Karpas-422 (cell line): ENCODE measurements around the gene C2orf49. TPM values are rescaled to one million over a fixed set of nuclear protein-coding genes. Genes with fewer than 3 reads are reported as not detected.

Experiments used
- DNase-seq: peaks from one replicate; pipeline ENCODE4 v3.0.0-alpha.2; 2015
- H2AFZ ChIP-seq: fragments of 200-600 bp; sonication (generic); 2 replicates; pipeline ENCODE4 v1.6.1; 2014; ENCODE audit warnings: antibody characterized with exemption, low read length, mixed read lengths
- H3K27ac ChIP-seq: fragments of 200-600 bp; sonication (generic); 2 replicates; pipeline ENCODE4 v1.5.1; 2014; ENCODE audit warnings: mild to moderate bottlenecking, low read length, moderate library complexity
- H3K27me3 ChIP-seq: fragments of 200-600 bp; sonication (generic); 2 replicates; pipeline ENCODE4 v1.6.1; 2014; ENCODE audit warnings: low read length, mixed read lengths
- H3K36me3 ChIP-seq: fragments of 200-600 bp; sonication (generic); 2 replicates; pipeline ENCODE4 v1.6.1; 2014; ENCODE audit warnings: low read length, mixed read lengths; ENCODE audit not compliant: insufficient read depth
- H3K4me1 ChIP-seq: fragments of 200-600 bp; sonication (generic); 2 replicates; pipeline ENCODE4 v1.6.1; 2014; ENCODE audit warnings: mild to moderate bottlenecking, low read length, mixed read lengths
- H3K4me2 ChIP-seq: fragments of 200-600 bp; sonication (generic); 2 replicates; pipeline ENCODE4 v1.6.1; 2014; ENCODE audit warnings: low read length, low read depth, mild to moderate bottlenecking; ENCODE audit not compliant: poor library complexity, severe bottlenecking
- H3K4me3 ChIP-seq: fragments of 200-600 bp; sonication (generic); 2 replicates; pipeline ENCODE4 v1.5.1; 2014; ENCODE audit warnings: mild to moderate bottlenecking, antibody characterized with exemption, low read length, mixed read lengths
- H3K79me2 ChIP-seq: fragments of 200-600 bp; sonication (generic); 2 replicates; pipeline ENCODE4 v1.6.1; 2014; ENCODE audit warnings: mild to moderate bottlenecking, low read length, mixed read lengths
- H3K9ac ChIP-seq: fragments of 200-600 bp; sonication (generic); 2 replicates; pipeline ENCODE4 v1.6.0; 2014; ENCODE audit warnings: low read length
- H3K9me2 ChIP-seq: fragments of 200-600 bp; sonication (generic), shearing (Covaris generic); replicated peaks from 2 replicates; pipeline ENCODE4 v1.6.0; 2014; ENCODE audit warnings: mild to moderate bottlenecking, low read length, moderate library complexity; ENCODE audit not compliant: insufficient read depth
- H3K9me3 ChIP-seq: fragments of 300-700, 200-600 bp; sonication (generic); 2 replicates; pipeline ENCODE4 v1.6.1; 2014; ENCODE audit warnings: low read length, mixed read lengths
- H4K20me1 ChIP-seq: fragments of 200-600 bp; sonication (generic); 2 replicates; pipeline ENCODE4 v1.6.1; 2014; ENCODE audit warnings: mild to moderate bottlenecking, antibody characterized with exemption, low read length, low read depth; ENCODE audit not compliant: insufficient read depth
- total RNA-seq: library from RNA; depleted of rRNA; stranded (reverse); fragments of >200 nt; shearing (Covaris generic); gene quantifications from 2 replicates; pipeline ENCODE4 v1.2.3, GENCODE V29; 2014; ENCODE audit warnings: low replicate concordance

Gene C2orf49
- total RNA-seq, 1 experiment from 2014 or later, result 26.3 TPM

GRCh38 chr2:105308382-105309146, 28.8 kb upstream of the C2orf49 start:
- Histone ChIP-seq H3K4me2 (no peak overlapping the region), H3K9ac (no peak overlapping the region), H3K27ac (no peak overlapping the region), H3K27me3 (no peaks in the 10 kb centered on the region), H3K4me1 (peaks cover 19% of the 10 kb centered on the region), H2AFZ (no peak overlapping the region), H3K9me2 (no peaks in the 10 kb centered on the region), H3K79me2 (peaks cover 96% of the 10 kb centered on the region), H4K20me1 (peaks cover 38% of the 10 kb centered on the region), H3K4me3 (no peak overlapping the region), H3K36me3 (peaks cover 10% of the 10 kb centered on the region; the same call in 1 of the 2 replicates), H3K9me3 (no peaks in the 10 kb centered on the region)
- no peak for DNase-seq

DNA sequence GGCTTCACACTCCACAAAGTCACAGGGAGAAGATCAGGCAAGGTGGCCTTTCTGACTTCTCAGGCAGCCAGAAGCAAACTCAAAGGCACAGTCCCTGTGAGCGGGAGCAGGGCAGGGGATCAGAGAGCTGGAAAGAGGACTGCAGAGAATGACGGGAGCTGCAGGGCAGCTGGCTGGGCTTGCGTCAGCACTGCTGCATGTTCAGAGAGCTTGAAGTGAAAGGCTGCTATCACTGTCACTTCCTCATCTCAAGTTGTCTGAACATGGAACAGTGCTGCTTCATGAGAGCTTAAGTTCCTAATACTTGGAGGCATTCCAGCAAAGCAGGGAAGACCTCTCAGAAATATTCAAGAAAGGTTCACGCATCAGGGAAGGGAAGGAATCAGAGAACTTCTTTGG, 28.2 kb upstream of the C2orf49 start:
- Histone ChIP-seq H3K4me2 (no peak overlapping the region), H3K27me3 (no peaks in the 10 kb centered on the region), H3K36me3 (peaks cover 10% of the 10 kb centered on the region; the same call in 1 of the 2 replicates), H3K4me1 (peaks cover 23% of the 10 kb centered on the region), H4K20me1 (peaks cover 38% of the 10 kb centered on the region), H3K27ac (peak overlapping the region; percentile 31; the same call in 1 of the 2 replicates), H3K9me2 (no peaks in the 10 kb centered on the region), H3K9ac (0 out of 2 replicates have a peak overlapping the region, but pooled peaks have one; percentile 7), H3K79me2 (peaks cover 96% of the 10 kb centered on the region), H3K9me3 (no peaks in the 10 kb centered on the region), H3K4me3 (no peak overlapping the region), H2AFZ (no peak overlapping the region)
- peak; percentile 49 for DNase-seq

DNA sequence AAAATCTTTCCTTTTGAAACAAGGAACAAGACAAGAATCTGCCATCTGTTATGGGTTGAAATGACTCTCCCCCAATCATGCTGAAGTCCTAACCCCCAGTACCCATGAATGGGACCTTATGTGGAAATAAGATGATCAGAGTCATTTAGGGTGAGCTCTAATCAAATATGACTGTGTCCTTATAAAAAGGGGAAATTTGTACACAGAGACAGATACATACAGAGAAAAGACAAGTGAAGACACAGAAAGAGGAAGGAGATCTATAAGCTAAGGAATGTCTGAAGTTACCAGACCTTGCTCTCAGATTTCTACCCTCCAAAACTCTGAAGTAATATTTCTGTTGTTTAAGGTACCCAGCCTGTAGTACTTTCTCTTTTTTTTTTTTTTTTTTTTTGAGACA, 23.5 kb upstream of the C2orf49 start:
- peaks cover 8% of the 10 kb centered on the region; the same call in 1 of the 2 replicates for H4K20me1 ChIP-seq
- no peak overlapping the region for H3K4me3 ChIP-seq
- H3K79me2 ChIP-seq, result peaks cover 99% of the 10 kb centered on the region

GRCh38 chr2:105315314-105315713, 22.0 kb upstream of the C2orf49 start:
- no peak overlapping the region for H2AFZ ChIP-seq
- peaks cover 6% of the 10 kb centered on the region; the same call in 1 of the 2 replicates for H3K36me3 ChIP-seq
- H3K4me1 ChIP-seq, result peaks cover 13% of the 10 kb centered on the region
- H3K9ac ChIP-seq, result no peak overlapping the region
- no peaks in the 10 kb centered on the region for H3K9me3 ChIP-seq
- no peak for DNase-seq
- H3K4me3 ChIP-seq, result no peak overlapping the region
- no peak overlapping the region for H3K4me2 ChIP-seq
- no peaks in the 10 kb centered on the region for H4K20me1 ChIP-seq
- no peaks in the 10 kb centered on the region for H3K27me3 ChIP-seq
- H3K27ac ChIP-seq, result 0 out of 2 replicates have a peak overlapping the region, but pooled peaks have one; percentile 24
- H3K9me2 ChIP-seq, result no peaks in the 10 kb centered on the region
- peaks cover 96% of the 10 kb centered on the region for H3K79me2 ChIP-seq

More for the DNA sequence above, 23.5 kb upstream of the C2orf49 start:
- Histone ChIP-seq H3K36me3 (peaks cover 6% of the 10 kb centered on the region; the same call in 1 of the 2 replicates), H3K9me3 (no peaks in the 10 kb centered on the region), H3K4me1 (peaks cover 27% of the 10 kb centered on the region), H3K27ac (0 out of 2 replicates have a peak overlapping the region, but pooled peaks have one; percentile 37), H3K4me2 (no peak overlapping the region), H2AFZ (no peak overlapping the region), H3K9me2 (no peaks in the 10 kb centered on the region), H3K27me3 (no peaks in the 10 kb centered on the region), H3K9ac (no peak overlapping the region)
- no peak for DNase-seq

- H3K79me2 ChIP-seq, result peaks cover 95% of the 10 kb centered on the region
- H3K4me2 ChIP-seq, result no peak overlapping the region
- H4K20me1 ChIP-seq, result no peaks in the 10 kb centered on the region
- H3K27me3 ChIP-seq, result no peaks in the 10 kb centered on the region
- peaks cover 17% of the 10 kb centered on the region; the same call in 1 of the 2 replicates for H3K36me3 ChIP-seq
- H3K9me3 ChIP-seq, result no peaks in the 10 kb centered on the region
- H3K4me1 ChIP-seq, result peaks cover 17% of the 10 kb centered on the region
- no peaks in the 10 kb centered on the region for H3K9me2 ChIP-seq
- DNase-seq, result no peak
- no peak overlapping the region for H3K9ac ChIP-seq
- no peak overlapping the region for H3K27ac ChIP-seq
- no peak overlapping the region for H3K4me3 ChIP-seq
- no peak overlapping the region for H2AFZ ChIP-seq
Observed at GRCh38 chr2:105317937-105318336, 19.4 kb upstream of the C2orf49 start.

- Histone ChIP-seq H3K9ac (no peak overlapping the region), H2AFZ (no peak overlapping the region), H3K9me2 (no peaks in the 10 kb centered on the region), H3K79me2 (peaks cover 96% of the 10 kb centered on the region), H3K27me3 (no peaks in the 10 kb centered on the region), H3K4me3 (no peak overlapping the region), H3K27ac (no peak overlapping the region), H3K4me1 (peaks cover 36% of the 10 kb centered on the region), H4K20me1 (no peaks in the 10 kb centered on the region), H3K9me3 (no peaks in the 10 kb centered on the region), H3K36me3 (peaks cover 26% of the 10 kb centered on the region; the same call in 1 of the 2 replicates), H3K4me2 (no peak overlapping the region)
- no peak for DNase-seq
Observed at GRCh38 chr2:105320651-105321215, 16.6 kb upstream of the C2orf49 start.

- H4K20me1 ChIP-seq, result no peaks in the 10 kb centered on the region
- H3K4me2 ChIP-seq, result no peak overlapping the region
Observed at GRCh38 chr2:105321875-105322646, 15.3 kb upstream of the C2orf49 start.

More at GRCh38 chr2:105321875-105322646, 15.3 kb upstream of the C2orf49 start:
- no peak overlapping the region for H3K4me3 ChIP-seq
- no peak overlapping the region for H2AFZ ChIP-seq
- peaks cover 96% of the 10 kb centered on the region for H3K79me2 ChIP-seq
- no peaks in the 10 kb centered on the region for H3K9me2 ChIP-seq
- H3K27ac ChIP-seq, result no peak overlapping the region; the same call in 1 of the 2 replicates
- H3K9me3 ChIP-seq, result no peaks in the 10 kb centered on the region
- peaks cover 26% of the 10 kb centered on the region; the same call in 1 of the 2 replicates for H3K36me3 ChIP-seq
- DNase-seq, result no peak
- H3K4me1 ChIP-seq, result peaks cover 38% of the 10 kb centered on the region
- no peaks in the 10 kb centered on the region for H3K27me3 ChIP-seq
- no peak overlapping the region for H3K9ac ChIP-seq
